Measurements from ENCODE around the gene AICDA.

Gene AICDA

GRCh38 chr12:8648576-8649205 is 36.0 kb upstream of the AICDA start:
- Histone ChIP-seq H3K4me3 (replicated peaks; ENCODE audit: low read depth, low read length) (no peak overlapping the region), H3K27me3 (replicated peaks; ENCODE audit: control insufficient read depth, insufficient read depth, low read length) (no peaks in the 10 kb centered on the region), H3K36me3 (ENCODE audit: control insufficient read depth, insufficient read depth, low read length) (no peaks in the 10 kb centered on the region)
- peak; percentile 76 for DNase-seq (ENCODE audit: extremely low read depth, insufficient read length)
- TF ChIP-seq CTCF (IDR thresholded peaks at IDR 0.05; ENCODE audit: insufficient read depth, low read length, poor library complexity, severe bottlenecking) = no peak

DNA sequence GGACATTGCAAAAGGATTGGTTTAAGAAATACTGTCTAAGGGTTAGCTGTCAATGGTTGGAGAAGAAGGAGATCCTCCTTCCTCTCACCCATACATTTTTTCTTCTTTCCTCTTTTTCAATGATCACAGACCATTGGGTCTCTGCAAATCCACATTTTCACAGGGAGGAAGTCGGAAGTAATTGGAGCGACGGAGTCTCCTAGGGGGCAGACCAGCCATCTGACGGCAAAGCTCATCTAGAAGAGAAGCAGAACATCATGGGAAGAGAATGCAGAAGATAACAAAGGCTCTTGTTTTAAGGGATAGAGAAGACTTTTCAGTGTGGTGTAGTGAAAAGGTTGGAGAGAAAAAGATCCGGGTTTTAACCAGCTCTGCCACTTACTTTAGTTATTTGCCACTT is 35.3 kb upstream of the AICDA start:
- no peaks in the 10 kb centered on the region for H3K36me3 ChIP-seq (ENCODE audit: control insufficient read depth, insufficient read depth, low read length)
- DNase-seq (ENCODE audit: extremely low read depth, insufficient read length) = no peak
- H3K4me3 ChIP-seq (replicated peaks; ENCODE audit: low read depth, low read length) = no peak overlapping the region
- TF ChIP-seq CTCF (IDR thresholded peaks at IDR 0.05; ENCODE audit: insufficient read depth, low read length, poor library complexity, severe bottlenecking) = no peak
- H3K27me3 ChIP-seq (replicated peaks; ENCODE audit: control insufficient read depth, insufficient read depth, low read length) = no peaks in the 10 kb centered on the region

DNA sequence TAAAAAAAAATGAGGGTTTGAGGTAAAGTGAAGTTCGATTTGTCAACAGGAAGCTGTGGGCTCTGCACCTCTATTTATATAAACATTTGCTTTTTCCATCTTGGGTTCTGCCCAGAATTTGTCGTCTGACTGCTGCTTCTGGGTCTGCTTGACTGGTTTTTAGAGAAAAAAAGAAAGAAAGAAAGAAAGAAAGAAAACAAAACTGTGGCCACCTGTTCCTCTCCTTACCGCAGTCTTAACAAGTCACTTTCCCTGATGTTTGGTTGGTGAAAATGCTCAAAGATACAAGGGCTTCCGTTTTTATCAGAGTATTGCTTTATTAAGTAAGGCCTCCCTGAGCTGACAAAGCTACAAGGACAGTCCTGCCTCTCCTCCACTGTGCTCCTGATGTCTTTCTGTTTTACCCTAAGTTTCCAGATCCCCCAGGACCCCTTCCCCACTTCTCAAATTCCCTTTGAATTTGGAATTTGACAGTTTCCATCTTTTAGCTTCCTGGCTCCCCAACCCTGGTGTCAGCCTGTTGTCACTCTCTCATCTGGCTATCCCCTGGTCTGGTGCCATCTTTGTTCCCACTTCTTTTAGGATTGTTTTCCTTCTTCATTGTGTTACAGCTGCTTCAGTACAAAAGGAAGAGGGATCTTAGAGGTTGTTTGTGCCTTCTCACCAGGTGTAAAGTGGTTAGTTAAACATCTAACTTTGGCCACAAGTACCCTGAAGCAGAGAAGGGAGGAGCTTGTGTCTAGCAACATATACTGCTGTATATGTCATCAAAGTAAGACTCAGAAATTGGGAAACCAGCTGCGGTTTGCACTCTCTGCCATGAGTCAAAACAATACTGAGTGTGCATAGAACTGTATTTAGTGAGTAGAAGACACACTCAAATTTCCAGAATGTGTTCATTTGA is 31.9 kb upstream of the AICDA start:
- DNase-seq (ENCODE audit: extremely low read depth, insufficient read length) = peak; percentile 75
- TF ChIP-seq CTCF (IDR thresholded peaks at IDR 0.05; ENCODE audit: insufficient read depth, low read length, poor library complexity, severe bottlenecking) = no peak
- Histone ChIP-seq H3K36me3 (ENCODE audit: control insufficient read depth, insufficient read depth, low read length) (no peaks in the 10 kb centered on the region), H3K27me3 (replicated peaks; ENCODE audit: control insufficient read depth, insufficient read depth, low read length) (no peaks in the 10 kb centered on the region), H3K4me3 (replicated peaks; ENCODE audit: low read depth, low read length) (peak overlapping the region; percentile 21; the same call in 1 of the 2 replicates)

DNA sequence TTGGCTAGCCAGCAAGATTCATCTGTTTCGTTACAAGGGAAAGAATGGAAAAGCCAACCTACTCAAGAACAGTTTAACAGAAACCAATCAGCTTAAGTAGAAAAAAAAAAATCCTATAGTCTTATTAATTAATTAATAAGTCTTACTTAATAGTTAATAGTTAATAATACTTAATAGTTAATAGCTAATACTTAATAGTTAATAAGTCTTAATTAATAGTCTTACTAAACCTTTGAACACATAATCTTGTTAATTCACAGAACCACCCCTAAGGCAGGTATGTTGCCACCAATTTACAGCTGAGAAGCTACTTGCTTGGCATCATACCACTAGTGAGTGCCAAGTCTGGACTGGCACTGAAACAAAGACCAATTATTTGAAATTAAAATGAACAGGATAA is 30.1 kb upstream of the AICDA start:
- no peak for TF ChIP-seq CTCF (IDR thresholded peaks at IDR 0.05; ENCODE audit: insufficient read depth, low read length, poor library complexity, severe bottlenecking)
- Histone ChIP-seq H3K27me3 (replicated peaks; ENCODE audit: control insufficient read depth, insufficient read depth, low read length) (no peaks in the 10 kb centered on the region), H3K36me3 (ENCODE audit: control insufficient read depth, insufficient read depth, low read length) (no peaks in the 10 kb centered on the region), H3K4me3 (replicated peaks; ENCODE audit: low read depth, low read length) (no peak overlapping the region)
- no peak for DNase-seq (ENCODE audit: extremely low read depth, insufficient read length)

GRCh38 chr12:8639936-8640335 is 27.3 kb upstream of the AICDA start:
- Histone ChIP-seq H3K27me3 (replicated peaks; ENCODE audit: control insufficient read depth, insufficient read depth, low read length) (no peaks in the 10 kb centered on the region), H3K36me3 (ENCODE audit: control insufficient read depth, insufficient read depth, low read length) (no peaks in the 10 kb centered on the region), H3K4me3 (replicated peaks; ENCODE audit: low read depth, low read length) (no peak overlapping the region)
- TF ChIP-seq CTCF (IDR thresholded peaks at IDR 0.05; ENCODE audit: insufficient read depth, low read length, poor library complexity, severe bottlenecking) = no peak
- DNase-seq (ENCODE audit: extremely low read depth, insufficient read length) = no peak

Measured in GM06990 (cell line).